B cell (primary cell): ENCODE measurements around the gene SESTD1. TPM values are rescaled to one million over a fixed set of nuclear protein-coding genes. Genes with fewer than 3 reads are reported as not detected.

Source experiments
- ATAC-seq: fragments of 200-7000 bp; cut with Tn5 transposase; one replicate; pipeline ENCODE4 v1.10.0; 2021; ENCODE audit warnings: low read depth, mild to moderate bottlenecking, moderate number of reproducible peaks, moderate library complexity
- CTCF ChIA-PET: fragments of 350-600 bp; sonication (Branson Sonifier 250); formaldehyde crosslinking; loops from one replicate; lab custom pipeline; 2021; ENCODE audit warnings: antibody characterized with exemption, inconsistent platforms; lab: Charles Lee
- POLR2A ChIA-PET: fragments of 350-600 bp; sonication (Branson Sonifier 250); formaldehyde crosslinking; loops from one replicate; lab custom pipeline; 2021; ENCODE audit warnings: antibody characterized with exemption; lab: Charles Lee
- DNase-seq: peaks from one replicate; pipeline ENCODE4 v3.0.0; 2013
- H2AFZ ChIP-seq: 2 replicates; pipeline ENCODE4 v1.6.1; 2012; ENCODE audit warnings: mild to moderate bottlenecking, low read depth, low read length; ENCODE audit not compliant: insufficient read depth, poor library complexity, severe bottlenecking
- H3K27ac ChIP-seq, 2 donors: 1 replicate in 1 of 2; 2 replicates in 1 of 2; pipeline ENCODE4 v1.5.1; 2012 to 2013; ENCODE audit warnings: low read length in 2 of 2, mild to moderate bottlenecking in 2 of 2, moderate library complexity in 1 of 2
- H3K27me3 ChIP-seq, 4 experiments: fragments of 200-600 bp in 1 of 4; sonication (generic) in 1 of 4; replicated peaks in 1 of 4; 1 replicate in 2 of 4; 2 replicates in 2 of 4; pipeline versions ENCODE4 v1.6.1 to v1.7.0; 2013 to 2016; ENCODE audit warnings: low read length in 3 of 4, mild to moderate bottlenecking in 2 of 4, mixed read lengths in 1 of 4, moderate library complexity in 1 of 4; ENCODE audit not compliant: insufficient read depth in 4 of 4, control insufficient read depth in 3 of 4; ENCODE audit errors: control extremely low read depth in 1 of 4
- H3K36me3 ChIP-seq, 2 experiments: replicated peaks in 1 of 2; 1 replicate in 1 of 2; 2 replicates in 1 of 2; pipeline versions ENCODE4 v1.6.1 to v1.7.1; 2013; ENCODE audit warnings: low read length in 1 of 2; ENCODE audit not compliant: insufficient read depth in 2 of 2, control insufficient read depth in 1 of 2; ENCODE audit errors: control extremely low read depth in 1 of 2, extremely low read depth in 1 of 2
- H3K4me1 ChIP-seq, 2 donors: fragments of 200-600 bp in 1 of 2; sonication (generic) in 1 of 2; 1 replicate in 1 of 2; 2 replicates in 1 of 2; pipeline versions ENCODE4 v1.5.1 to v1.6.1; 2013 to 2017; ENCODE audit warnings: low read length in 2 of 2; ENCODE audit not compliant: control insufficient read depth in 2 of 2, insufficient read depth in 2 of 2
- H3K4me2 ChIP-seq: replicated peaks from 2 replicates; pipeline ENCODE3; 2012; ENCODE audit warnings: mild to moderate bottlenecking, low read depth, low read length; ENCODE audit not compliant: poor library complexity, severe bottlenecking
- H3K4me3 ChIP-seq, 5 experiments: fragments of 200-600 bp in 1 of 5; sonication (generic) in 1 of 5; 1 replicate in 3 of 5; 2 replicates in 2 of 5; pipeline versions ENCODE4 v1.5.1 to v1.7.0; 2011 to 2016; ENCODE audit warnings: low read length in 4 of 5, mild to moderate bottlenecking in 4 of 5, low read depth in 2 of 5, control low read depth in 1 of 5, moderate library complexity in 1 of 5; ENCODE audit not compliant: insufficient read depth in 1 of 5; ENCODE audit errors: control extremely low read depth in 1 of 5, extremely low read depth in 1 of 5
- H3K79me2 ChIP-seq: fragments of 200-600 bp; sonication (generic); one replicate; pipeline ENCODE4 v1.6.0; 2016; ENCODE audit warnings: low read length; ENCODE audit not compliant: control insufficient read depth, insufficient read depth
- H3K9ac ChIP-seq: fragments of 200-600 bp; sonication (generic); 2 replicates; pipeline ENCODE4 v1.6.1; 2017; ENCODE audit warnings: mild to moderate bottlenecking, low read length, moderate library complexity
- H3K9me3 ChIP-seq, 3 donors: one replicate each; pipeline versions ENCODE4 v1.6.1 to v1.7.1; 2013; ENCODE audit warnings: low read length in 2 of 3; ENCODE audit not compliant: control insufficient read depth in 2 of 3, insufficient read depth in 1 of 3; ENCODE audit errors: control extremely low read depth in 1 of 3
- H4K20me1 ChIP-seq: 2 replicates; pipeline ENCODE4 v1.6.0; 2012; ENCODE audit warnings: mild to moderate bottlenecking, low read length; ENCODE audit not compliant: insufficient read depth, control insufficient read depth, poor library complexity, severe bottlenecking
- H3K27ac Mint-ChIP-seq: one replicate; pipeline ENCODE4 v1.8.0; 2021; ENCODE audit warnings: mixed read lengths
- H3K27me3 Mint-ChIP-seq: one replicate; pipeline ENCODE4 v1.8.0; 2021; ENCODE audit warnings: mixed read lengths
- H3K4me1 Mint-ChIP-seq: one replicate; pipeline ENCODE4 v1.8.0; 2021; ENCODE audit warnings: mixed read lengths
- H3K4me3 Mint-ChIP-seq: one replicate; pipeline ENCODE4 v1.8.0; 2021; ENCODE audit warnings: mixed read lengths
- H3K9me3 Mint-ChIP-seq: one replicate; pipeline ENCODE4 v1.8.0; 2022; ENCODE audit warnings: mixed read lengths; ENCODE audit not compliant: insufficient read depth
- CTCF ChIP-seq: fragments of 200-600 bp; IDR thresholded peaks from one replicate; pipeline ENCODE4 v1.8.0; 2022; ENCODE audit warnings: antibody characterized with exemption, mild to moderate bottlenecking
- EZH2 ChIP-seq: IDR thresholded peaks from 2 replicates; pipeline ENCODE4 v1.6.1; 2012; ENCODE audit warnings: borderline replicate concordance, low read depth, mild to moderate bottlenecking, moderate library complexity, low read length; ENCODE audit not compliant: insufficient read depth, poor library complexity, severe bottlenecking
- WGBS: methylation state at CpG from one replicate; pipeline ENCODE4 v1.1.5; 2013; ENCODE audit warnings: missing lambda C conversion rate; ENCODE audit not compliant: insufficient coverage; 5-methylcytosine and 5-hydroxymethylcytosine counted together
- intact Hi-C: fragments of 100-400 bp; cut with micrococcal nuclease; formaldehyde crosslinking; loops from one replicate; pipeline ENCODE4 v1.10.0; 2022
- polyA plus RNA-seq: library from polyadenylated mRNA; depleted of rRNA; stranded (reverse); fragments of >200 nt; gene quantifications from 2 replicates; pipeline ENCODE4 v1.2.3, GENCODE V29; 2012
- total RNA-seq, 2 donors: library from RNA; stranded (reverse); fragments of 120-200 nt in 1 of 2; gene quantifications; 1 replicate in 1 of 2; 2 replicates in 1 of 2; pipeline versions ENCODE4 v1.2.3 to v1.2.4, GENCODE V29; 2013 to 2022

Gene SESTD1
- total and polyA plus RNA-seq, 2 donors (not counting 1 experiment from before 2014, with no cell fraction given): 52.0 to 66.1 TPM

- Histone ChIP-seq H4K20me1 (no peaks in the 10 kb centered on the region), H3K9me3 (peaks cover 0 to 7% (median 3%) of the 10 kb centered on the region in 3 donors), H3K4me1 (no peaks in the 10 kb centered on the region), H3K79me2 (no peaks in the 10 kb centered on the region), H3K27me3 (no peaks in the 10 kb centered on the region), H3K36me3 (no peaks in the 10 kb centered on the region), H3K9ac (no peak overlapping the region), H3K4me2 (no peak overlapping the region), H3K27ac (no peak overlapping the region), H2AFZ (no peak overlapping the region), H3K4me3 (no peak overlapping the region)
- intact Hi-C loops: no loop called here
- Mint-ChIP-seq H3K27ac (no peak overlapping the region), H3K27me3 (no peaks in the 10 kb centered on the region), H3K4me1 (peaks cover 10% of the 10 kb centered on the region), H3K4me3 (no peak overlapping the region), H3K9me3 (peaks cover 11% of the 10 kb centered on the region)
- TF ChIP-seq EZH2 (no peak), CTCF (no peak)
- ChIA-PET POLR2A (no interaction called here), CTCF (no interaction called here)
- ATAC-seq (no peak), DNase-seq (no peak)
- WGBS: 79% methylated on average over 2 of the region's 2 CpGs
Measured at GRCh38 chr2:179082697-179083096, 181.9 kb downstream of the SESTD1 start.

- peaks cover 0 to 7% (median 3%) of the 10 kb centered on the region in 3 donors for H3K9me3 ChIP-seq
- Mint-ChIP-seq H3K9me3 (peaks cover 16% of the 10 kb centered on the region), H3K4me1 (peaks cover 10% of the 10 kb centered on the region), H3K27ac (no peak overlapping the region), H3K27me3 (no peaks in the 10 kb centered on the region), H3K4me3 (no peak overlapping the region)
- no peaks in the 10 kb centered on the region for H3K27me3 ChIP-seq
- no peak overlapping the region for H3K4me3 ChIP-seq
- no peak for ATAC-seq
- no peak overlapping the region for H3K9ac ChIP-seq
- TF ChIP-seq EZH2: no peak
- no peak for TF ChIP-seq CTCF
- ChIA-PET CTCF (no interaction called here), POLR2A (no interaction called here)
- no peak overlapping the region for H3K4me2 ChIP-seq
- no peaks in the 10 kb centered on the region for H4K20me1 ChIP-seq
- H3K79me2 ChIP-seq: no peaks in the 10 kb centered on the region
- H2AFZ ChIP-seq: no peak overlapping the region
- no peaks in the 10 kb centered on the region for H3K4me1 ChIP-seq
- intact Hi-C loops: no loop called here
- no peak overlapping the region for H3K27ac ChIP-seq
- DNase-seq: no peak
- no peaks in the 10 kb centered on the region for H3K36me3 ChIP-seq
Measured at GRCh38 chr2:179081954-179082353, 182.7 kb downstream of the SESTD1 start.
